Astrocyte (in vitro differentiated cells and primary cell): ENCODE data around the gene ZNF165.

Source experiments
- CTCF ChIP-seq: IDR thresholded peaks from 2 replicates; pipeline ENCODE4 v1.5.1; 2011; ENCODE audit warnings: low read depth, mild to moderate bottlenecking, inconsistent platforms, low read length, moderate library complexity; ENCODE audit not compliant: insufficient read depth
- EZH2 ChIP-seq: IDR thresholded peaks from 2 replicates; pipeline ENCODE4 v1.6.1; 2012; ENCODE audit warnings: mild to moderate bottlenecking, low read length, inconsistent platforms; ENCODE audit not compliant: insufficient read depth

- TF ChIP-seq CTCF (no peak), EZH2 (no peak)
These were observed 26.8 kb upstream of the ZNF165 start for GRCh38 chr6:28053584-28053983.
